Measurements from ENCODE around the gene SENP5.

Gene SENP5

DNA sequence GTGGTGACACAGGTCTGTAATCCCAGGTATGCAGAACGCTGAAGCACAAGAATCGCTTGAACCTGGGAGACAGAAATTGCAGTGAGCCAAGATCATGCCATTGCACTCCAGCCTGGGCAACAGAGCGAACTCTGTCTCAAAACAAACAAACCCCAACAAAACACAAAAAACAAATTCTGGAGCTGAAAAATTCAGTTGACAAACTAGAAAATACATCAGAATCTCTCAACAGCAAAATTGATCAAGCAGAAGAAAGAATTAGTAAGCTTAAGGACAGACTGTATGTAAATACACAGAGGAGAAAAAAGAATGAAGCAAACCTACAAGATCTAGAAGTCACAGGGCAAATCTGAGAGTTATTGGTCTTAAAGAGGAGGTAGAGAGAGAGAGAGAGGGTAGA lies 49.3 kb downstream of the SENP5 start:
- DNase-seq (ENCODE audit: low read depth): no peak
- TF ChIP-seq, protein P1, sequence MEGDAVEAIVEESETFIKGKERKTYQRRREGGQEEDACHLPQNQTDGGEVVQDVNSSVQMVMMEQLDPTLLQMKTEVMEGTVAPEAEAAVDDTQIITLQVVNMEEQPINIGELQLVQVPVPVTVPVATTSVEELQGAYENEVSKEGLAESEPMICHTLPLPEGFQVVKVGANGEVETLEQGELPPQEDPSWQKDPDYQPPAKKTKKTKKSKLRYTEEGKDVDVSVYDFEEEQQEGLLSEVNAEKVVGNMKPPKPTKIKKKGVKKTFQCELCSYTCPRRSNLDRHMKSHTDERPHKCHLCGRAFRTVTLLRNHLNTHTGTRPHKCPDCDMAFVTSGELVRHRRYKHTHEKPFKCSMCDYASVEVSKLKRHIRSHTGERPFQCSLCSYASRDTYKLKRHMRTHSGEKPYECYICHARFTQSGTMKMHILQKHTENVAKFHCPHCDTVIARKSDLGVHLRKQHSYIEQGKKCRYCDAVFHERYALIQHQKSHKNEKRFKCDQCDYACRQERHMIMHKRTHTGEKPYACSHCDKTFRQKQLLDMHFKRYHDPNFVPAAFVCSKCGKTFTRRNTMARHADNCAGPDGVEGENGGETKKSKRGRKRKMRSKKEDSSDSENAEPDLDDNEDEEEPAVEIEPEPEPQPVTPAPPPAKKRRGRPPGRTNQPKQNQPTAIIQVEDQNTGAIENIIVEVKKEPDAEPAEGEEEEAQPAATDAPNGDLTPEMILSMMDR (IDR thresholded peaks at IDR 0.05; ENCODE audit: control insufficient read depth, extremely low read depth, insufficient read depth): no peak
- no peak overlapping the region for H3K4me3 ChIP-seq (ENCODE audit: low read depth, low read length)

GRCh38 chr3:196918968-196919367 lies 51.2 kb downstream of the SENP5 start:
- TF ChIP-seq, protein P1 (IDR thresholded peaks at IDR 0.05; ENCODE audit: control insufficient read depth, extremely low read depth, insufficient read depth): no peak
- no peak for DNase-seq (ENCODE audit: low read depth)
- H3K4me3 ChIP-seq (ENCODE audit: low read depth, low read length): no peak overlapping the region

- DNase-seq (ENCODE audit: low read depth): no peak
- H3K4me3 ChIP-seq (ENCODE audit: low read depth, low read length): no peak overlapping the region
- TF ChIP-seq, protein P1 (IDR thresholded peaks at IDR 0.05; ENCODE audit: control insufficient read depth, extremely low read depth, insufficient read depth): no peak
Observed at GRCh38 chr3:196920733-196921132, 53.0 kb downstream of the SENP5 start.

- no peak overlapping the region for H3K4me3 ChIP-seq (ENCODE audit: low read depth, low read length)
- DNase-seq (ENCODE audit: low read depth): no peak
Observed at GRCh38 chr3:196927571-196928453, 60.1 kb downstream of the SENP5 start.

DNA sequence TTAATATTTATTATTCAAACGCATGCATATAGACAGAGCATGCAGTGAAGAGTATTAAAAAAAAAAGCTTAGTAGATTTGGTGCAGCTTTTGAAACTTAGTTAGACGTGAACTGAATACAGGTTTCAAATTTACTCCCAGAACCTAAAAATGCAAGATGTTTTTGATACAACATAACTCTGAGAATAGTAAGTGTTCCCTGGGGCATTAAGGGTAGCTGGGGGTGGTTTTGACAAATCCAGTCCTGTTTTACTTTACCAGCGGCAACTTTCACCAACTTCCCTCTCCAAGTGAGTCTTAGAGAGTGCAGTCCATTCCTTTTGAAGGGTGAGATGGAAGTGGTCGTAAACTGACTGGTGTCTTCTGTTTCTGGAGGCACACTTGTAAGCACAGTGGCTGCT lies 63.4 kb downstream of the SENP5 start:
- DNase-seq (ENCODE audit: low read depth): no peak
- TF ChIP-seq, protein P1 (IDR thresholded peaks at IDR 0.05; ENCODE audit: control insufficient read depth, extremely low read depth, insufficient read depth): no peak

More at GRCh38 chr3:196927571-196928453, 60.1 kb downstream of the SENP5 start:
- TF ChIP-seq, protein P1 (IDR thresholded peaks at IDR 0.05; ENCODE audit: control insufficient read depth, extremely low read depth, insufficient read depth): no peak

GRCh38 chr3:196931828-196932587 lies 64.3 kb downstream of the SENP5 start:
- TF ChIP-seq, protein P1 (IDR thresholded peaks at IDR 0.05; ENCODE audit: control insufficient read depth, extremely low read depth, insufficient read depth): no peak
- no peak for DNase-seq (ENCODE audit: low read depth)
- H3K4me3 ChIP-seq (ENCODE audit: low read depth, low read length): no peak overlapping the region

More for the DNA sequence above, 63.4 kb downstream of the SENP5 start:
- H3K4me3 ChIP-seq (ENCODE audit: low read depth, low read length): no peak overlapping the region
